ENCODE results near the gene NELFB. TPM values are rescaled to one million over a fixed set of nuclear protein-coding genes. Genes with fewer than 3 reads are reported as not detected.

The NELFB gene
- polyA plus RNA-seq (2013, experiment 1 of 2) = 46.6 TPM
- polyA plus RNA-seq (2013, experiment 2 of 2) = 44.0 TPM

- 1% methylated on average over 105 of the region's 105 CpGs for WGBS
- no peaks in the 10 kb centered on the region for H3K9me3 ChIP-seq (ENCODE audit: insufficient read depth, low read depth, low read length)
- H3K36me3 ChIP-seq (ENCODE audit: insufficient read depth, low read length) = peaks cover 25% of the 10 kb centered on the region
- peak within 1 kb of the TSS; percentile 93 for H3K4me3 ChIP-seq (ENCODE audit: low read length)
- H3K9ac ChIP-seq (ENCODE audit: low read depth, low read length) = peak within 1 kb of the TSS; percentile 88
- H3K27ac ChIP-seq (ENCODE audit: low read depth, low read length) = peak within 1 kb of the TSS; percentile 45; the same call in 1 of the 2 replicates
- peaks cover 5% of the 10 kb centered on the region; the same call in 1 of the 2 replicates for H3K4me1 ChIP-seq (ENCODE audit: insufficient read depth, low read length)
- no peaks in the 10 kb centered on the region; the same call in 1 of the 2 replicates for H3K27me3 ChIP-seq (ENCODE audit: insufficient read depth, low read length)
These were observed at the start of gene NELFB for GRCh38 chr9:137254624-137255447. TSS of gene NELFB (plus strand) at chr9:137255327.

- Histone ChIP-seq H3K4me1 (ENCODE audit: insufficient read depth, low read length) (peaks cover 11% of the 10 kb centered on the region; the same call in 1 of the 2 replicates), H3K27ac (ENCODE audit: low read depth, low read length) (no peak overlapping the region), H3K4me3 (ENCODE audit: low read length) (peak overlapping the region; percentile 92), H3K9ac (ENCODE audit: low read depth, low read length) (peak overlapping the region; percentile 91), H3K27me3 (ENCODE audit: insufficient read depth, low read length) (no peaks in the 10 kb centered on the region), H3K36me3 (ENCODE audit: insufficient read depth, low read length) (peaks cover 13% of the 10 kb centered on the region), H3K9me3 (ENCODE audit: insufficient read depth, low read depth, low read length) (no peaks in the 10 kb centered on the region)
- 91% methylated on average over 7 of the region's 7 CpGs for WGBS
These were observed 48.5 kb upstream of the NELFB start for GRCh38 chr9:137206602-137207001.

GRCh38 chr9:137211532-137211931 lies 43.6 kb upstream of the NELFB start:
- no peak overlapping the region for H3K4me3 ChIP-seq (ENCODE audit: low read length)
- H3K27ac ChIP-seq (ENCODE audit: low read depth, low read length) = no peak overlapping the region
- no peaks in the 10 kb centered on the region for H3K27me3 ChIP-seq (ENCODE audit: insufficient read depth, low read length)
- no peaks in the 10 kb centered on the region for H3K9me3 ChIP-seq (ENCODE audit: insufficient read depth, low read depth, low read length)
- peaks cover 2% of the 10 kb centered on the region; the same call in 1 of the 2 replicates for H3K4me1 ChIP-seq (ENCODE audit: insufficient read depth, low read length)
- 92% methylated on average over 13 of the region's 13 CpGs for WGBS
- no peak overlapping the region for H3K9ac ChIP-seq (ENCODE audit: low read depth, low read length)
- peaks cover 36% of the 10 kb centered on the region for H3K36me3 ChIP-seq (ENCODE audit: insufficient read depth, low read length)

GRCh38 chr9:137212520-137212919 lies 42.6 kb upstream of the NELFB start:
- 93% methylated on average over 21 of the region's 21 CpGs for WGBS
- no peaks in the 10 kb centered on the region for H3K27me3 ChIP-seq (ENCODE audit: insufficient read depth, low read length)
- H3K9me3 ChIP-seq (ENCODE audit: insufficient read depth, low read depth, low read length) = no peaks in the 10 kb centered on the region
- no peaks in the 10 kb centered on the region for H3K4me1 ChIP-seq (ENCODE audit: insufficient read depth, low read length)
- H3K9ac ChIP-seq (ENCODE audit: low read depth, low read length) = no peak overlapping the region
- H3K4me3 ChIP-seq (ENCODE audit: low read length) = no peak overlapping the region
- no peak overlapping the region for H3K27ac ChIP-seq (ENCODE audit: low read depth, low read length)
- H3K36me3 ChIP-seq (ENCODE audit: insufficient read depth, low read length) = peaks cover 31% of the 10 kb centered on the region

GRCh38 chr9:137213160-137214060 lies 41.7 kb upstream of the NELFB start:
- Histone ChIP-seq H3K27me3 (ENCODE audit: insufficient read depth, low read length) (no peaks in the 10 kb centered on the region), H3K27ac (ENCODE audit: low read depth, low read length) (no peak overlapping the region), H3K9ac (ENCODE audit: low read depth, low read length) (no peak overlapping the region), H3K36me3 (ENCODE audit: insufficient read depth, low read length) (peaks cover 31% of the 10 kb centered on the region), H3K9me3 (ENCODE audit: insufficient read depth, low read depth, low read length) (no peaks in the 10 kb centered on the region), H3K4me1 (ENCODE audit: insufficient read depth, low read length) (no peaks in the 10 kb centered on the region), H3K4me3 (ENCODE audit: low read length) (no peak overlapping the region)
- WGBS = 93% methylated on average over 49 of the region's 49 CpGs

- Histone ChIP-seq H3K9me3 (ENCODE audit: insufficient read depth, low read depth, low read length) (no peaks in the 10 kb centered on the region), H3K9ac (ENCODE audit: low read depth, low read length) (no peak overlapping the region), H3K27ac (ENCODE audit: low read depth, low read length) (no peak overlapping the region), H3K27me3 (ENCODE audit: insufficient read depth, low read length) (no peaks in the 10 kb centered on the region), H3K36me3 (ENCODE audit: insufficient read depth, low read length) (peaks cover 23% of the 10 kb centered on the region), H3K4me1 (ENCODE audit: insufficient read depth, low read length) (no peaks in the 10 kb centered on the region; the same call in 1 of the 2 replicates), H3K4me3 (ENCODE audit: low read length) (no peak overlapping the region)
- WGBS = 96% methylated on average over 19 of the region's 19 CpGs
These were observed 40.5 kb upstream of the NELFB start for GRCh38 chr9:137214620-137215019.

GRCh38 chr9:137215196-137215986 lies 39.7 kb upstream of the NELFB start:
- 95% methylated on average over 22 of the region's 22 CpGs for WGBS
- Histone ChIP-seq H3K4me1 (ENCODE audit: insufficient read depth, low read length) (no peaks in the 10 kb centered on the region; the same call in 1 of the 2 replicates), H3K27me3 (ENCODE audit: insufficient read depth, low read length) (no peaks in the 10 kb centered on the region), H3K9ac (ENCODE audit: low read depth, low read length) (no peak overlapping the region), H3K9me3 (ENCODE audit: insufficient read depth, low read depth, low read length) (no peaks in the 10 kb centered on the region), H3K27ac (ENCODE audit: low read depth, low read length) (no peak overlapping the region), H3K4me3 (ENCODE audit: low read length) (no peak overlapping the region), H3K36me3 (ENCODE audit: insufficient read depth, low read length) (peaks cover 23% of the 10 kb centered on the region)

- Histone ChIP-seq H3K9ac (ENCODE audit: low read depth, low read length) (no peak overlapping the region), H3K27ac (ENCODE audit: low read depth, low read length) (no peak overlapping the region), H3K36me3 (ENCODE audit: insufficient read depth, low read length) (peaks cover 23% of the 10 kb centered on the region), H3K4me3 (ENCODE audit: low read length) (no peak overlapping the region), H3K27me3 (ENCODE audit: insufficient read depth, low read length) (no peaks in the 10 kb centered on the region), H3K9me3 (ENCODE audit: insufficient read depth, low read depth, low read length) (no peaks in the 10 kb centered on the region), H3K4me1 (ENCODE audit: insufficient read depth, low read length) (no peaks in the 10 kb centered on the region; the same call in 1 of the 2 replicates)
- WGBS = 94% methylated on average over 30 of the region's 30 CpGs
These were observed 38.8 kb upstream of the NELFB start for GRCh38 chr9:137216188-137216965.

- no peak overlapping the region for H3K9ac ChIP-seq (ENCODE audit: low read depth, low read length)
- no peak overlapping the region for H3K4me3 ChIP-seq (ENCODE audit: low read length)
- H3K9me3 ChIP-seq (ENCODE audit: insufficient read depth, low read depth, low read length) = no peaks in the 10 kb centered on the region
- H3K4me1 ChIP-seq (ENCODE audit: insufficient read depth, low read length) = no peaks in the 10 kb centered on the region; the same call in 1 of the 2 replicates
- peaks cover 23% of the 10 kb centered on the region for H3K36me3 ChIP-seq (ENCODE audit: insufficient read depth, low read length)
- 56% methylated on average over 36 of the region's 36 CpGs for WGBS
- H3K27ac ChIP-seq (ENCODE audit: low read depth, low read length) = no peak overlapping the region
- H3K27me3 ChIP-seq (ENCODE audit: insufficient read depth, low read length) = peaks cover 4% of the 10 kb centered on the region
These were observed 37.6 kb upstream of the NELFB start for GRCh38 chr9:137217276-137218211.

Measured in HUES64 (cell line).